ENCODE results near the gene SHISA6.

GRCh38 chr17:11506635-11507034, 265.6 kb downstream of the SHISA6 start:
- TF ChIP-seq CTCF (IDR thresholded peaks at IDR 0.05) (no peak), POLR2A (IDR thresholded peaks at IDR 0.05) (no peak)

Data from thyroid gland (tissue), 4 donors.